ENCODE measurements around the gene NQO2. TPM values are rescaled to one million over a fixed set of nuclear protein-coding genes. Genes with fewer than 3 reads are reported as not detected.
A peak's percentile ranks its signal among the peaks of the same experiment; 100 is the strongest.

Gene NQO2
- total and polyA plus RNA-seq, 10 of the 15 experiments (the other 5 are each of a cell fraction or from before 2014, with no cell fraction given): 0.55 to 2.6 (median 0.80) TPM

GRCh38 chr6:2990248-2990931 lies 9.3 kb upstream of the NQO2 start:
- POLR2A ChIA-PET: interaction anchor here (0.5 to 2.5 kb wide), 11 partner anchors 10 to 1031 kb away, joined by 3 to 20 read pairs (median 4); partner anchors contain the start of genes RIPK1 and SERPINB1
- peak overlapping the region; percentile 83 for H3K9ac ChIP-seq (ENCODE audit: control insufficient read depth, insufficient read depth, low read length)

More at GRCh38 chr6:2990248-2990931, 9.3 kb upstream of the NQO2 start:
- H3K4me3 ChIP-seq: peak overlapping the region; percentile 71
- ChIA-PET CTCF (interaction anchor here (0.7 to 6.7 kb wide), 21 partner anchors 10 to 740 kb away, joined by 3 to 62 read pairs (median 5); partner anchors contain the start of genes NQO2, RIPK1 and SERPINB1), RAD21 (ENCODE audit: unreplicated experiment) (interaction anchor here (0.7 to 5.6 kb wide), 14 partner anchors 9 to 222 kb away, joined by 3 to 46 read pairs (median 6); partner anchors contain the start of genes NQO2 and RIPK1), SMC1A (ENCODE audit: uncharacterized antibody, unreplicated experiment) (interaction anchor here (0.7 to 6.3 kb wide), 20 partner anchors 9 to 271 kb away, joined by 3 to 56 read pairs (median 5); partner anchors contain the start of genes NQO2 and RIPK1)
- ATAC-seq (no peak), FAIRE-seq (no peak), DNase-seq (ENCODE audit: low read depth, low spot score) (no peak)
- no peaks in the 10 kb centered on the region; the same call in 2 of the 3 replicates for H3K9me3 ChIP-seq (replicated peaks; ENCODE audit: control insufficient read depth, insufficient read depth, low read length)
- TF ChIP-seq ZZZ3 (IDR thresholded peaks at IDR 0.05; ENCODE audit: control insufficient read depth, insufficient read length, low read depth) (no peak), NR2C1 (IDR thresholded peaks at IDR 0.05) (no peak), POU2F2 (IDR thresholded peaks at IDR 0.05; ENCODE audit: borderline replicate concordance, low read depth, low read length) (no peak), MTA3 (IDR thresholded peaks at IDR 0.05; ENCODE audit: borderline replicate concordance, low read length) (no peak), IKZF1 (conservative IDR thresholded peaks at IDR 0.05) (no peak)
- TF ChIP-seq, protein P1, sequence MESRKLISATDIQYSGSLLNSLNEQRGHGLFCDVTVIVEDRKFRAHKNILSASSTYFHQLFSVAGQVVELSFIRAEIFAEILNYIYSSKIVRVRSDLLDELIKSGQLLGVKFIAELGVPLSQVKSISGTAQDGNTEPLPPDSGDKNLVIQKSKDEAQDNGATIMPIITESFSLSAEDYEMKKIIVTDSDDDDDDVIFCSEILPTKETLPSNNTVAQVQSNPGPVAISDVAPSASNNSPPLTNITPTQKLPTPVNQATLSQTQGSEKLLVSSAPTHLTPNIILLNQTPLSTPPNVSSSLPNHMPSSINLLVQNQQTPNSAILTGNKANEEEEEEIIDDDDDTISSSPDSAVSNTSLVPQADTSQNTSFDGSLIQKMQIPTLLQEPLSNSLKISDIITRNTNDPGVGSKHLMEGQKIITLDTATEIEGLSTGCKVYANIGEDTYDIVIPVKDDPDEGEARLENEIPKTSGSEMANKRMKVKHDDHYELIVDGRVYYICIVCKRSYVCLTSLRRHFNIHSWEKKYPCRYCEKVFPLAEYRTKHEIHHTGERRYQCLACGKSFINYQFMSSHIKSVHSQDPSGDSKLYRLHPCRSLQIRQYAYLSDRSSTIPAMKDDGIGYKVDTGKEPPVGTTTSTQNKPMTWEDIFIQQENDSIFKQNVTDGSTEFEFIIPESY (IDR thresholded peaks at IDR 0.05): no peak
- intact Hi-C loops (cut with micrococcal nuclease; ENCODE audit: unreplicated experiment) (no loop called here), in situ Hi-C loops (cut with MboI) (loop anchor here (5.0 kb wide), 1 partner anchor 257 kb away; no protein-coding TSS in a partner anchor)
- no peaks in the 10 kb centered on the region for H3K36me3 ChIP-seq (ENCODE audit: control insufficient read depth in 2 of 2, insufficient read depth in 2 of 2, low read length in 1 of 2)
- H2AFZ ChIP-seq (ENCODE audit: control insufficient read depth, low read depth, low read length): peak overlapping the region; percentile 97
- peaks cover 0 to 2% of the 10 kb centered on the region in 2 experiments; a peak in 1 of 4 replicates for H3K27me3 ChIP-seq (replicated peaks in 1 of 2; ENCODE audit: control insufficient read depth in 2 of 2, insufficient read depth in 2 of 2, low read length in 1 of 2)
- peaks cover 13% of the 10 kb centered on the region for H3K4me1 ChIP-seq (ENCODE audit: control insufficient read depth, insufficient read depth, low read length)
- BruUV-seq (replicated peaks): no TSS peak
- WGBS (ENCODE audit: insufficient coverage, insufficient replicate concordance, low lambda C conversion rate, missing lambda C conversion rate): 9% methylated on average over 19 of the region's 19 CpGs
- no peaks in the 10 kb centered on the region for H3K79me2 ChIP-seq (ENCODE audit: control insufficient read depth, insufficient read depth, low read length)
- H3K4me2 ChIP-seq (ENCODE audit: control insufficient read depth, insufficient read depth): peak overlapping the region; percentile 89
- H3K27ac ChIP-seq (ENCODE audit: control insufficient read depth, insufficient read depth): peak overlapping the region; percentile 79
- H4K20me1 ChIP-seq (ENCODE audit: control insufficient read depth, insufficient read depth): no peaks in the 10 kb centered on the region
